Activated CD8-positive, alpha-beta memory T cell treated with anti-CD3 and anti-CD28 coated beads, Interleukin-2, amount 50 U/mL, for 48 hours (primary cell): Measurements from ENCODE around the gene PDS5B.
"Not testable (repeated sequence)": the region's sequence is repeated elsewhere in the genome, so short reads cannot be mapped to it uniquely, and the experiment has no call there.

Experiments
- DNase-seq: peaks from one replicate; pipeline ENCODE4 v3.0.0-alpha.2; 2020

The PDS5B gene

GRCh38 chr13:32821149-32821688 lies 235.0 kb downstream of the PDS5B start:
- DNase-seq, result no peak

- no peak for DNase-seq
Measured at GRCh38 chr13:32822771-32823170, 236.5 kb downstream of the PDS5B start.

GRCh38 chr13:32823597-32823996 lies 237.3 kb downstream of the PDS5B start:
- DNase-seq, result no peak

- no peak for DNase-seq
Measured at GRCh38 chr13:32824061-32824460, 237.8 kb downstream of the PDS5B start.

GRCh38 chr13:32824675-32825074 lies 238.4 kb downstream of the PDS5B start:
- no peak for DNase-seq

- DNase-seq, result no peak
Measured at GRCh38 chr13:32825481-32825880, 239.2 kb downstream of the PDS5B start.

- not testable (repeated sequence) for DNase-seq
Measured at GRCh38 chr13:32826372-32826771, 240.1 kb downstream of the PDS5B start.
